OCI-LY1 (cell line): Measurements from ENCODE around the gene C1QTNF5.

Experiments
- H2AFZ ChIP-seq: fragments of 200-600 bp; sonication (generic), shearing (Covaris generic); 2 replicates; pipeline ENCODE4 v1.6.0; 2014; ENCODE audit warnings: antibody characterized with exemption, mild to moderate bottlenecking, low read length
- H3F3A ChIP-seq: fragments of 200-600 bp; sonication (generic), shearing (Covaris generic); 2 replicates; pipeline ENCODE4 v1.6.0; 2014; ENCODE audit warnings: mild to moderate bottlenecking, antibody characterized with exemption, low read length, moderate library complexity; ENCODE audit not compliant: insufficient read depth
- H3K27ac ChIP-seq: fragments of 200-600 bp; sonication (generic); 2 replicates; pipeline ENCODE4 v1.5.1; 2014; ENCODE audit warnings: low read length, mixed run types, mild to moderate bottlenecking, low read depth; ENCODE audit not compliant: poor library complexity, severe bottlenecking
- H3K27me3 ChIP-seq: fragments of 200-600 bp; sonication (generic); 2 replicates; pipeline ENCODE4 v1.6.0; 2014; ENCODE audit warnings: antibody characterized with exemption, mild to moderate bottlenecking, low read length, moderate library complexity; ENCODE audit not compliant: insufficient read depth
- H3K36me3 ChIP-seq: fragments of 200-600 bp; sonication (generic); 2 replicates; pipeline ENCODE4 v1.6.1; 2014; ENCODE audit warnings: mild to moderate bottlenecking, antibody characterized with exemption, low read length, moderate library complexity, mixed read lengths; ENCODE audit not compliant: insufficient read depth
- H3K4me1 ChIP-seq: fragments of 200-600 bp; sonication (generic); 2 replicates; pipeline ENCODE4 v1.5.1; 2014; ENCODE audit warnings: mild to moderate bottlenecking, low read length, moderate library complexity; ENCODE audit not compliant: insufficient read depth, severe bottlenecking
- H3K4me2 ChIP-seq: fragments of 200-600 bp; sonication (generic), shearing (Covaris generic); 2 replicates; pipeline ENCODE4 v1.6.1; 2014; ENCODE audit warnings: low read length
- H3K4me3 ChIP-seq: fragments of 200-600 bp; sonication (generic); 2 replicates; pipeline ENCODE4 v1.5.1; 2014; ENCODE audit warnings: low read length, low read depth, mild to moderate bottlenecking, mixed read lengths; ENCODE audit not compliant: poor library complexity, severe bottlenecking
- H3K79me2 ChIP-seq: fragments of 200-600 bp; shearing (Covaris generic); 2 replicates; pipeline ENCODE4 v1.6.1; 2016; ENCODE audit warnings: mixed run types, low read length, mixed read lengths; ENCODE audit not compliant: insufficient read depth
- H3K9ac ChIP-seq: fragments of 200-600 bp; sonication (generic), shearing (Covaris generic); 2 replicates; pipeline ENCODE4 v1.6.1; 2014; ENCODE audit warnings: mild to moderate bottlenecking, low read length, mixed read lengths
- H3K9me2 ChIP-seq: fragments of 200-600 bp; sonication (generic), shearing (Covaris generic); 2 replicates; pipeline ENCODE4 v1.6.1; 2014; ENCODE audit warnings: low read depth, mild to moderate bottlenecking, low read length, mixed read lengths
- H3K9me3 ChIP-seq: fragments of 200-600 bp; shearing (Covaris generic); 2 replicates; pipeline ENCODE4 v1.6.1; 2014; ENCODE audit warnings: low read length, mixed read lengths
- H4K20me1 ChIP-seq: fragments of 200-600 bp; sonication (generic), shearing (Covaris generic); 2 replicates; pipeline ENCODE4 v1.6.0; 2016; ENCODE audit warnings: mild to moderate bottlenecking, low read length; ENCODE audit not compliant: insufficient read depth
- CTCF ChIP-seq: fragments of 200-600 bp; sonication (generic), shearing (Covaris generic); IDR thresholded peaks from 2 replicates; pipeline ENCODE4 v1.5.1; 2017; ENCODE audit warnings: mild to moderate bottlenecking, antibody characterized with exemption, low read length, moderate library complexity, mixed read lengths
- EZH2 ChIP-seq: fragments of 200-600 bp; sonication (generic), shearing (Covaris generic); IDR thresholded peaks from 2 replicates; pipeline ENCODE4 v1.8.0; 2017; ENCODE audit warnings: borderline replicate concordance, mixed run types, mild to moderate bottlenecking, antibody characterized with exemption, low read length, moderate library complexity, mixed read lengths

C1QTNF5 gene

GRCh38 chr11:119337581-119338317, 2.9 kb downstream of the C1QTNF5 start:
- Histone ChIP-seq H3K9ac (no peak overlapping the region), H2AFZ (no peak overlapping the region), H3K4me1 (peaks cover 60% of the 10 kb centered on the region), H3F3A (no peaks in the 10 kb centered on the region), H3K9me3 (no peaks in the 10 kb centered on the region), H3K27ac (no peak overlapping the region), H3K27me3 (peaks cover 4% of the 10 kb centered on the region; the same call in 1 of the 2 replicates), H3K79me2 (0 out of 2 replicates have a peak, but pooled peaks cover 2% of the 10 kb centered on the region), H3K4me2 (peak overlapping the region; percentile 36), H3K36me3 (no peaks in the 10 kb centered on the region; the same call in 1 of the 2 replicates), H3K4me3 (no peak overlapping the region), H3K9me2 (no peaks in the 10 kb centered on the region), H4K20me1 (no peaks in the 10 kb centered on the region)
- TF ChIP-seq EZH2 (no peak), CTCF (no peak)

GRCh38 chr11:119336744-119337469, 3.8 kb downstream of the C1QTNF5 start:
- H3K27me3 ChIP-seq = 0 out of 2 replicates have a peak, but pooled peaks cover 4% of the 10 kb centered on the region
- no peaks in the 10 kb centered on the region for H3K9me2 ChIP-seq
- no peak overlapping the region for H3K4me3 ChIP-seq
- H3K4me2 ChIP-seq = peak overlapping the region; percentile 36
- H3K79me2 ChIP-seq = 0 out of 2 replicates have a peak, but pooled peaks cover 2% of the 10 kb centered on the region
- H3K9me3 ChIP-seq = no peaks in the 10 kb centered on the region
- no peak overlapping the region for H3K27ac ChIP-seq
- no peak overlapping the region for H2AFZ ChIP-seq
- no peak overlapping the region; the same call in 1 of the 2 replicates for H3K9ac ChIP-seq
- no peaks in the 10 kb centered on the region; the same call in 1 of the 2 replicates for H3K36me3 ChIP-seq
- peaks cover 60% of the 10 kb centered on the region for H3K4me1 ChIP-seq
- H4K20me1 ChIP-seq = no peaks in the 10 kb centered on the region
- TF ChIP-seq EZH2 (no peak), CTCF (no peak)
- H3F3A ChIP-seq = no peaks in the 10 kb centered on the region

- H3K4me3 ChIP-seq = peak overlapping the region; percentile 95
- TF ChIP-seq CTCF = no peak
- no peak for TF ChIP-seq EZH2
- H4K20me1 ChIP-seq = no peaks in the 10 kb centered on the region
- H2AFZ ChIP-seq = no peak overlapping the region
- H3K4me1 ChIP-seq = peaks cover 60% of the 10 kb centered on the region
- peak overlapping the region; percentile 93 for H3K4me2 ChIP-seq
- no peak overlapping the region; the same call in 1 of the 2 replicates for H3K9ac ChIP-seq
- no peaks in the 10 kb centered on the region for H3K9me2 ChIP-seq
- 0 out of 2 replicates have a peak, but pooled peaks cover 2% of the 10 kb centered on the region for H3K79me2 ChIP-seq
- H3F3A ChIP-seq = no peaks in the 10 kb centered on the region
- 0 out of 2 replicates have a peak, but pooled peaks cover 4% of the 10 kb centered on the region for H3K27me3 ChIP-seq
- H3K36me3 ChIP-seq = no peaks in the 10 kb centered on the region; the same call in 1 of the 2 replicates
- no peak overlapping the region for H3K27ac ChIP-seq
- no peaks in the 10 kb centered on the region for H3K9me3 ChIP-seq
Measured at GRCh38 chr11:119335655-119336543, 4.8 kb downstream of the C1QTNF5 start.
